Left renal cortex interstitium (tissue), 4 donors: Measurements from ENCODE around the gene WDR4. TPM values are rescaled to one million over a fixed set of nuclear protein-coding genes. Genes with fewer than 3 reads are reported as not detected.
"Not testable (repeated sequence)": the region's sequence is repeated elsewhere in the genome, so short reads cannot be mapped to it uniquely, and the experiment has no call there.

Experiments
- DNase-seq, 4 donors: peaks; one replicate each; pipeline ENCODE4 v3.0.0-alpha.2; 2013; ENCODE audit warnings: low read depth in 4 of 4, low spot score in 2 of 4, missing footprints in 1 of 4
- polyA plus RNA-seq, 4 donors: library from polyadenylated mRNA; unstranded; fragments of 120-200 nt; gene quantifications; one replicate each; pipeline ENCODE4 v1.2.1, GENCODE V29; 2013; ENCODE audit not compliant: insufficient read length in 4 of 4

Gene WDR4
- polyA plus RNA-seq, 4 donors, result 8.0 to 16.6 (median 13.1) TPM

DNA sequence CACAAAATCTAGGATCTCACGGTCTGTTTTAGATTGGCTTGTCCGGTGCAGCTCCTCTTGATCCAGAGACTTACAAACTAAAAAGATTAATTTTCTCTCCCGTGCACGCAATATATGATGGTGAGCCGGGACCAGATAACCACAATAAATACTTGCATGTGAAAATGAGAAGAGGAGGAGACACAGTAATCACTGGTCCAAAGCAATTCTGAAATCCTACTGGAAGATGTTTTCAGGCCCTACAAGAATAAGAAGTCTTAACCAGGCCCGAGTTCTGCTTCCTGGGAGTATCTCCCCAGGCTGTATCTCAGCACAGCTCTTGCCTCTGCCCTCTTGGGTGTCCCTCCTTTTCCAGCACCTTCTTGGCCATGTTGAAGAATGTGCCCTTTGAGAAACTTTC is 1.0 kb upstream of the WDR4 start:
- no peak for DNase-seq

DNA sequence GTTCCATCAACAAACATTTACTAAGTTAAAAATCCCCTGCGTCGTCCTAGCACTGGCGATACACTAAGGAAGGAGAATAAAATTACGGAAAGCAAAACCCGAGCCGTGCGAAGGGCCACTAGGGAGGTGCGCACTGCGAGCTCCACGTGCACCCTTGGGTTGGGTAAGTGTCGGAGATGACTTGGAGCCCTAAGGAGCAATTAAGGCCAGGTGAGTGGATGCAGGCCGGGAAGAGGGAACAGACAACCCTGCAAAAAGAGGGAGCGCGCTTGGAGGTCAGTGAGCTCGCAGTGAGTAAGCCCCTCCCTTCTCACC is 704 bp downstream of the WDR4 start:
- DNase-seq, result peak in 1 of 4 donors; percentile 9

DNA sequence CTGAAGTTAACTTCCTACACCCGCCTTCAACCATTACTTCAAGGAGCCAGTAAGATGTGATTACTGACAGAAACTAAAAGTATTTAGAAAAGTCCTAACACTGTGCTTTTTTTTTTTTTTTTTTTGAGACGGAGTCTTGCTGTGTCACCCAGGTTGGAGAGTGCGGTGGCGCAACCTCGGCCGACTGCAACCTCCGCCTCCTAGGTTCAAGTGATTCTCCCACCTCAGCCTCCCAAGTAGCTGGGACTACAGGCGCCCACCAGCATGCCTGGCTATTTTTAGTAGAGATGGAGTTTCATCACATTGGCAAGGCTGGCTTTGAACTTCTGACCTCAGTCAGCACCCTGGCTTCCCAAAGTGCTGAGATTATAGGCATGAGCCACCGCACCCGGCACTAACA is 3.5 kb downstream of the WDR4 start:
- not testable (repeated sequence) for DNase-seq

DNA sequence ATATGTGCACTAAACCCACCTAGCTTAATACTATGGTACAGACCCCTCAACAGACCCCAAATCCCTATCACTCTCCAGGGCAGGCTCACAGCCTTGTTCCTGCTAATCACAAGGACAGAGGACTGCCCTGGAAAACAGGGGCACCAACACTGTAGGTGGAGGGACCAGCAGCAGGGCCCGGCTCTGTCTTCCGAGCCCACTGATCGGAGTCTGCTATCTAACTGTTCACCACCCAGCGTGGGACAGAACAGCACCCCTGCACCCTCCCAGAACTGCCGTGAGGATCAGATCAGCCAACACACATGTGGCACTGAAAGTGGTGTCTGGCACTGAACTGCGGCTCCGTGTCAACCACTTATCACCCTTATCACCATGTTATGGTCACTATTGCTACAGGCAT is 6.2 kb downstream of the WDR4 start:
- DNase-seq, result no peak

DNA sequence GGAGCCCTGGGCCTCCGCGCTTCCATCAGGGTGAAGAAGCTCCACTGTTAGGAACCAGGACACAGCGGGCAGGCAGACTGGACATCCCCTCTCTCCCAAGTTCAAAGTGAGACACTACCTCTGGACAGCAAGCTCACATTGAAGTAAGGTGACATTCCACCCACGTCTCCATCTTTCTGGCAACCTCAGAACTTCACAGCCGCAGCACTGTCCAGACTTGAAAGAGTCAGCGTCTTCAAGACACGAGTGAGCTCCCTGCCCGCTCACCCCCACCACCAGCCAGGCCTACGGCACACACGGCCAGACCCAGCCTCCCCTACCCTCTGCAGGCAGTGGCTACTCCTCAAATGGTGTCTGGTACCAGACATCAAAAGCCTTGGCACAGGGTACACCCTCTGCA is 11.1 kb downstream of the WDR4 start:
- no peak for DNase-seq

DNA sequence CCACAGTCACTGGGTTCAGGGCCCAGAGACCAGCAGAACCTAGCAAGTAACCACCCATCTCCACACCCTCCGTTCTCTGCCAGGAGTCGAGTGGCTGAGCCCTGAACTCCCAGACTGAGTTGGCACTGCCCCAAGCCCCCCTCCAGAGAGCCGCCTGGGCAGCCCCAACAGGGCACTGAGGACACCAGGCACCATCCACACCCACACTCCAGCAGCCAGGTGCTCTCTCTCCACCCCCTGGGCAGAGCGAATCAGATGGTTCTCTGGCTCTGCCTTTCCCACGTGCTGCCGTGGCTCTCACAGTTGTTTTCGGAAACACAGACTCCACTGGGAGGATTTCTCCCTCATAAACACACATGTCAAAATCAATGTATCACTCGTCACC is 13.6 kb downstream of the WDR4 start:
- DNase-seq, result no peak

DNA sequence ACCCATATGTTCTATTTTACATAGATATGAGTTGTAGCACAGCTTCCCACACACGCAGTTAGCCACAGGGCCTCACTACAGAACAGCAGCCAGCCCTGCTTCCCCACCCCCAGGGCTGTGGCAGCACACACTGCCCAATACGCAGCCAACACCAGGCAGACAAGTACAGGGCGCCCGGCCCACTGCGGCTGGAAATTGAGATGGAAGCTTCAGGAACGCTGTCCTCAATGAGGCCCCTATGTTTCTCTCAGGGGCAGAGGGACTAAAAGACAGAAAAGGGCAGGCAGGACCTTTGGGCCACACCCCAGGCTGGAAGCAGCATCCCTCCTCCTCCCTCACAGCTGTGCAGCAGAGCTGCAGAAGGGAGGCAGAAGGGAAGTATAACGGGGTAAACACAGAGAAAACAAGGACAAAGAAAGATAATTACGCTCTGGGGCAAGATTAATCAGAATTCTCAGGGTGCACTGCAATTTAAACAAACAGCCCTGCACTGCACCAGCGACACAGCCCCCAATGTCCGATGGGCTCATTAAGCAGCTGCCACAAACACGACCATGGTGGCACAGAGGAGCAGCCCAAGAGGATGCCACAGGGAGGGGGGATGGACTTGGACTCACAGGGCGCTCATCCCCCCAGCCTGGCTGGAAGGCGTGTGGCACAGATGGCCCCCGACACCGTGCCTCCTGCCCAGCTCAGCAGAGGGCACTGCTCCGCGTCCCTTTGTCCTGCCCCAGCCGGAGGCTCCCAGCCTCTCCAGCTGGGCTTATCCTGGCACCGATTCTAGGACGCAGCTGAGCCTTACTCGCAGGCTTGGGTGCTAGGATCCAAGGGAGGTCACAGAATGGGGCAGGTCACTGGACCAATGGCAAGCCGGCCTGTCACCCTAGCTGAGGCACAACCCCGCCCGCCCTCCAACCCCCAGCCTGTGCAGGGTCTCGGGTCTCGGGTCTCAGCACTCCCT is 14.2 kb downstream of the WDR4 start:
- no peak for DNase-seq

DNA sequence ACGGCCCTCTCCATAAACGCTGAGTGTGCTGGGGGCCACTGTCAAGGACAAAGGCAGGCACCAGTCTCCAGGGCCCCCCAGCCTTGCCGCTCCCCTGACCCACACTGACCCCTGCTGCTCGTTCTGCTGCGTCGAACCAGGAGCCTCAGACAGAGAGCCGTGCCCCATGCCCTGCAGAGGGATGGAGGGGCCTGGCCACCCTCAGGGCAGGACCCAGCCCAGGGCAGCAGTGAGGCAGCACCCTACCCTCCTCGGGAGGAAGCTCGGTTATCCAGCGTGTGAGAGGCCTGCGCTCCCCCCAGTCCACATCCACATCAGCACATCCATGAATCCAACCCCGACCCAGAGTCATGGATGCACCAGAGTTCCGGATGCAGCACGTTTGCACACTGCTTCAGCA is 15.1 kb downstream of the WDR4 start:
- DNase-seq, result no peak

DNA sequence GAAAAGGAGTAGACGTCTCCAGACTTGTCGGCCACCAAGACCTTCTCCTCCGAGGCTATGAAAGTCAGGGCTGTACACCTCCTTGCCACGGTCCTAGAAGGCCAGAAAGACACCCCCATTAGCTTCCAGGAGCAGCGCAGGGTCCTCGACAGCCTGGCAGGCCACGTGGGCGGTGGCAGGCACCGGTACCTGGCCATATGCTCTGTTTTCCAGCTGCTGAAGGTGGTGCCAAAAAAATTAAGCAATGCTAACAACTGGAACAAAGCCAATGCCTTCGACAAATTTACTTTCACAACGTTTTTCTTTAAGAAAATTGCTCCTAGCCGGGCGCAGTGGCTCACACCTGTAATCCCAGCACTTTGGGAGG is 15.9 kb downstream of the WDR4 start:
- DNase-seq, result no peak

DNA sequence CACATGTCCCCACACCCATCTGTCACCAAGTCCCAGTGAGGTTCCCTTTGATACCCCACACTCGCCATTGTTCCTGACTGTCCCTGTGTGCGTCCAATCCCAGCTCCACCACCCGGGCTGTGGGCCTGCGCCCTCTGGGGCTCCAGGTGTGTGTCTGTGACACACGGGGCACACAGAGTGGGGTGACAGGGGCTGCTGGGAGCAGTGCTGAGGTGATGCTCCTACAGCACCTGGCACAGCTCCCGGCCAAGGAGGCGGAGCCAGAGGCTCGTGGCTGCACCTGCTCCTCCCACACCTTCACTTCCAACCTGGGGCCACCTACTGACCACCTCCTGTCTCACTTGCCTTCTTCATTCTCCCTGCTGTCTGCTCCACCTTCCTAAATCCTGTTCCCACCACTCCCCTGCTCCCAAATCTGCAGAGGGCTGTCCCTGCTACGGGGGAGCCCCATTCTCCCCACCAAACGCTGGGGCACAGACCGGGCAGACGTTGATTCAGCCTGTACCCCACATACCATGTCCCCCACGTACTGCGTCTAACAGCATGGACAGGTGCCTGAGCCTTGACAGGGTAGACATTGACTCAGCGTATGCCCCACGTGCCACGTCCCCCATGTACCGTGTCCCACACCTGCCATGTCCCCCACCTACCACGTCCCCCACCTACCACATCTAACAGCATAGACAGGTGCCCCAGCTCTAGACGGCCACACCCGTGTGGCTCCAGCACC is 16.4 kb downstream of the WDR4 start:
- no peak for DNase-seq

DNA sequence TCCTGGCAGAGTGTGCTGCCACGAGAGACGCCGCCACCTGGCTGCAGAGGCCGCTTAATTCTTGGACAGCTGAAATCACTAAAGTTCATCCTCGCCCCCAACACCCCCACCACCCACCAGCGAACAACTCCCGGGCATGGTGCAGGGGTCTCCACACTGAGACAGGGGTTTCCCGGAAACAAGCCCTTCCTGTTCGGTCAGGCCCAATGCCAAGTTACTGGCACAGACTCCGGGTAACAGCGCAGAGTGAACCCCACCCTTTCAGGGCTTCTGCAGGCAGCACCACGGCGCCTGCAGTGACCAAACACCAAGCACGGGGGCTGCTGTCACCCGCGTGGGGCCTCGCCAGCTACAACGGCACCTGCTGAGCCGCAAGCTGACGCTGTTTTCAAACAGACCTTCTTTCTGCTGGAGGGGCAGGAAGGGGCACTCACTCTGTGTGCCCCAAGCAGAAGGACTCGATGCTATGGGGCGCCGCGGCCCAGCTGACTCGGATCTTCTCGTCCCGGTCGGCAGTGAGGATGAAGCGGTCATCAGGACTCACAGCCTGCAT is 17.4 kb downstream of the WDR4 start:
- no peak for DNase-seq

DNA sequence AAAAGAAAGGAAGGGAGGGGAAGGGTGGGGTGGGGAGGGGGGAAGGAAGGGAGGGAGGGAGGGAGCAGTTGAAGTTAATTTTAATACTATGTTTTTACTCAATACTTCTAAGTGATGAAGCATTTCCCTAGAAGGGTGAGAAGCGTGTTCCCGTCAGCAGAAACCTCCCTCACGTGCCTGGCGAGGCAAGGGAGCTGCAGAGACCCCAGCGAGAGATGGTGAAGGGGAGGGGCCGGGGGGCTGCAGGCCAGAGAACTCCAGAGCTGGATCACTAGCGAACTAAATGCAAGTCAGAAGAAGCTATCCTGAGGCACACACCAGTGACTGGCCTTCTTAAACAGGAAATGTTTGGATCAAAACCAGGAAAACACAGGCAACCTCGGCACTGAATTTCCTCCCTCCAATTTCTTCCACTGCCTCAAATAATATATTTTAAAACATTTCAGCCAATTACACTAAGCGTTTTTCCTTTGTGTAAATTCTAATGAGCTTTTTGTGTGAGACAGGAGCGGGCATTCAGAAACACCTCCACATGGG is 18.0 kb downstream of the WDR4 start:
- DNase-seq, result no peak

DNA sequence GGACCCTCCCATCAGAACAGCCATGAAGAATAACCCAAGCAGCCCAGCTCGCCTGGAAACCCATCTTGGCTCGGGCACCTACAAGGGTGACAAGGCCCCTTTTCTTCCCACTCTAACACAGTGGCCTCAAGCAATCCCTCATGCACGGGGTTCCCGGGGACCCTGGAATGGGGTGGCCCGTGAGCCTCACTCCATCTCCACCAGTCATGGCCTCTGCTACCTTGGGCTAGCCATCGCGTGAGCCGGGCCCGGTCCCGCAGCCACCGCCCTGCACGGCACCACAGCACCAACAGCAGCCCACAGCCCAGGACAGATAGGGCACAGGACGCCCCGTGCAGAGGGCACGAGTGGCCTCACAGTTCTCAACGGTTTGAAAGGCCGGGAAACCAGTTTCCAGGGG is 19.0 kb downstream of the WDR4 start:
- no peak for DNase-seq

DNA sequence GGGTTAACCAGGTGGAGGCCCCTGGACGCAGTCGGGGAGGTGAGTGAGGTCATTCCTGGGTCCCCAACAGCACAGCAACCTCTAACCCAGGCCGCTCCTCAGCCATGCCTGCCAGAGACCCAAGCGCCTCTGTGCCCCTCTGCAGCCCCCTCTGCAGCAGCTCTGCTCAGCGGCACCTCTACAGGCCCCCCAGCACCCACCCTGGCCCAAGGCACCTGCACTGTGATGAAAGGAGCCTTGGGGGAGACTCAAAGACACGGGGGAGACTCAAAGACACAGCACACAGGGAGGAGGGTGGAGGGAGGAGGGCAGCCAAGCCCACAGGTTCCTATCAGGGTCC is 19.5 kb downstream of the WDR4 start:
- no peak for DNase-seq

DNA sequence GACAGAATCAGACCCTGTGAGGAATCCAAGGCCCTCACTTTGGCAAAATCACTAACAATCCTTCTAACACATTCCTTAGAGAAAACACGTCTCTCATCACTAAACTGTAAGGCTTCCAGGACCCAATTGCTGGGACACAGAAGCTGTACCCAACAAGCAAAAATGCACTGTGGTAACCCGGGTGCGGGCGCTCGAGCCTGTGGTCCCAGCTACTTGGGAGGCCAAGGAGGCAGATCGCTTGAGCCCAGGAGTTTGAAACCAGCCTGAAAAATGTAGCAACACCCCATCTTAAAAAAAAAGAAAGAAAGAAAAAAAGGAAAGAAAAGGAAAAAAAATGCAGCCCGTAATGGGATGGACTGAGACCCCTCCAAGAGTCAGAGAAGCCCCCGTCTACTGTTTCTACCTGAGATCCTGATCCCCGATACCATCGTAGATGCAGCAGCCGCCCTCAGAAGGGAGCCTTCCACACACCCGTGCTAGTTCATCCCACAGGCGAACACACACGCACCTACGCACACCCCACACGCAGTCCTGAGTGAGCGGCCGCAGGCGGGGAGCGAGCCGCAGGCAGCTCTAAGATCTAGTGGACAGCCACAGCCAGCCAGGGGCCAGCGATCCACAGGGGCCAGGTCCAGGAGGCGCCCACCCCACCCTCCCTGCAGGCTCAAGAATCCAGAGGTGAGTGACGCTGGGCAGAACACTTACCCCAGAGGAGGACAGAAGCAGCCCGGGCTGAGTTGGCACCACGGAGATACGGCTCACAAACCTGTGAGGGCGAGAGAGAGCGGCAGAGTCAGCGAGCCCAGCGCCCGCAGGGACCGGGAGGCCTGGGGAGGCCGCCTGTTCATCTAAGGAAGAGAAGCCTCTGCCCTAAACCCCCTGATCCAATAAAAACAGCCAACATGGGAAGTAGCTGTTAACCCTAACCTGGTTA is 20.1 kb downstream of the WDR4 start:
- DNase-seq, result no peak

DNA sequence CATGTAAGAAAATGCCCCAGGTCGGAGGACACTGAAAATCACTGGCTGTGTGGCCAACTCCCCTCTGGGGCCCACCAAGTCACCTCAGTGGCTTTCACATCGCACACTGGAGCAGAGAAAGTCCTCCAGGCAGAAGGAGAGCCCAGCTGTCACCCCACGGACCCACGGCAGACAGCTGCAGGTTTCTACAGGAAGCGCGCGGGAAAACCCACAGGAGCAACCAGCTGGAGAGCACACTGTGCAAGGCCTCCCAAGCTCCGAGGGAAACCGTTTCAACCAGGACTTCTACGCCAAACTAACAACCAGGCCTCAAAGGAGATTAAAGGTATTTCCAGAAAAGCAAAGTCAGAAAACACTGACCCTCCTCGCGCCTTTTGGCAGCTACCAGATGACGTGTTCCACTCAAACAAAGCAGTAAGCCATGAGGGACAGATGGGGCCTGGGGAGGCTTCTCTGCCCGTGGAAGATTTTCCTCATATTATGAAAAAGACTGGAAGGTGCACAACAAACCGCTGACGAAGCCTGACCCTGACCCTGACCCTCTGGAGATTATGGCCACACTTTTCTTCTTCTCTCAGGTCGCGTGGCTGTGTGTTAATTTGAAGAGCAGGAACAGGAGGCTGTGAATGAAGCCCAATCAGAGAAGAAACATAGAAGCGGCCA is 21.0 kb downstream of the WDR4 start:
- DNase-seq, result no peak

DNA sequence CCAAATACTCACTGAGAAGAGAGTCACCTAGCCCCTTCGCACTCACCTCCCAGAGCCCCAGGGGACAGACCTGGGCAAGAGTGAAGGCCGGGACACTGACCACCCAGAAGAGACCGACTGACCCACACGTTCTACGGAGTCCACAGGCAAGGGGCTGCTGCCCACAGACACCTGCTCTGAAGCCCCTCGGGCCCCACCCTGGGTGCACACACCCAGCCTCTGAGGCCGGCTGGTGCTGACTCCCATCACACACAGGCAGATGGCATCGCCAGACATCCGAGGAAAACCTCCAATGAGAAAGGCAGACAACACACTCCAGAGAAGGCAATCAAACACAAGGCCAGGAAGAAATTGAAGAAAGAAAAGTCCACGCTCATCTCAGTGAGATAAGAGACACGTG is 22.1 kb downstream of the WDR4 start:
- no peak for DNase-seq

DNA sequence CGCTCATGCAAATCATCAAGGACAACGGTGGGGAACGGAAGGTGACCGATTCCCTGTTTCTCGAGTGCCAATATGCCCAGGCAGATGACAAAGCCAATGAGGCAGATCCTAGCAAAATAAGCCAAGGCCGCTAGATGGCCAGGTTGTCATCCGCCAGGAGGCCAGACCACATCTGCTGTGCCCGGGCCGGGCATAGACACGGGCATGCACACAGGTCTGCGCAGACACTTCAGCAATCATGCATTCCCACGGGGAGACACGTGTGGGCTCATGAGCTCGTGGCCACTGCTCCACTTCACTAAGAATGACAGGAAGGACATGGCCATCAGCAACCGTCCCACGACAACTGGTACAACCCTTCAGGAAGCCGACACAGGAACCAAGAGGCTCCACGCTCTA is 23.4 kb downstream of the WDR4 start:
- no peak for DNase-seq

DNA sequence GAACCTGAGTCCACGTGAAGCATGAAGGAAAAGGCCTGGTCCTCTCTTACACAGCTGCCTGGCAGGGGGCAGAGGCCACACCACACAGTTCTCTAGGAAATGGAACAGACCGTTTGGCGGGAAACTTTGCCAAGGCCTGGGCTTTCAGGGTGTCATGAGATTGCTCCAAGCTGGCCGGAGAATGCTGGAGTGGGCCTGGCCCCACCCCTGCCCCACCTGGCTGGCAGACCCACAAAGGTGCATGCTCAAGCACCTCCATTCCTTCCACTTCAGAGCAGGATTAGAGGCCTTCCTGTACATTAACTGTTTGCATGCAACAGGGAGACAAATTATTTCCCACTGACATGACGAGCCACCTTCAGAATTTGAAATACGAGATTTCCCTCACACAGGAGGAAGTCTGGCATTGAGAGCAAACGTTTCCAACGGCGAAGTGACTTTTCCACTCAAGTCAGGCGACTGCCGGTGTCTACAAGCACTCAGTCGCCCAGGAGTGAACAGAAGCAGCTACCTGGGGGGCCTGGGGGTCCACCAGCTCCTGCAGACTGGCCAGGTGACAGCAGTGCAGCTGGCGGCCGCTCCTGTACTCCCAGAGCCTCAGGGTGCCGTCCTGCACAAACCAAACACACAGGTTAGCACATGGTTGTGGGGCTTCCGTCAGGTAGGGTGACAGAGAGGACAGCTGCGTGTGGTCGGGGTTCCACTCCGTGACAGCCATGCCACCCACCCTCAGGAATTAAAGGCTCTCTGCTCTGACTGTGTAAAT is 24.0 kb downstream of the WDR4 start:
- DNase-seq, result no peak
